Panc1 (cell line): ENCODE results near the gene KRTDAP. TPM values are rescaled to one million over a fixed set of nuclear protein-coding genes. Genes with fewer than 3 reads are reported as not detected.

Experiments used
- ATAC-seq: fragments of 200-7000 bp; cut with Tn5 transposase; 2 replicates; pipeline ENCODE4 v1.9.1; 2020; ENCODE audit warnings: mild to moderate bottlenecking, moderate library complexity
- BruUV-seq: library from RNA; stranded (reverse); fragments of 400-500 nt; replicated peaks from 2 replicates; lab custom pipeline; 2021; lab: Mats Ljungman, UMichigan
- CTCF ChIA-PET: fragments of 300-600 bp; sonication (Branson Sonifier 250); formaldehyde crosslinking; loops from one replicate; lab custom pipeline; 2022; ENCODE audit warnings: antibody characterized with exemption; lab: Charles Lee
- POLR2A ChIA-PET: fragments of 300-600 bp; sonication (Branson Sonifier 250); formaldehyde crosslinking; loops from one replicate; lab custom pipeline; 2022; ENCODE audit warnings: antibody characterized with exemption; lab: Charles Lee
- DNase-seq: peaks from one replicate; pipeline ENCODE4 v3.0.0-alpha.2; 2010; ENCODE audit warnings: low read depth, low spot score
- H3K27ac ChIP-seq: 2 replicates; pipeline ENCODE4 v1.5.1; 2011; ENCODE audit warnings: mild to moderate bottlenecking, low read length, inconsistent platforms
- H3K27me3 ChIP-seq: fragments of 200-500 bp; sonication (Bioruptor generic); 2 replicates; pipeline ENCODE4 v1.6.0; 2014; ENCODE audit warnings: low read length, inconsistent platforms; ENCODE audit not compliant: control insufficient read depth, insufficient read depth
- H3K36me3 ChIP-seq: fragments of 200-500 bp; sonication (Bioruptor generic); 2 replicates; pipeline ENCODE4 v1.5.1; 2014; ENCODE audit warnings: inconsistent platforms, mild to moderate bottlenecking, low read length, moderate library complexity; ENCODE audit not compliant: control insufficient read depth, insufficient read depth
- H3K4me1 ChIP-seq: 2 replicates; pipeline ENCODE4 v1.5.1; 2011; ENCODE audit warnings: inconsistent platforms, mild to moderate bottlenecking, low read length, moderate library complexity; ENCODE audit not compliant: control insufficient read depth, insufficient read depth
- H3K4me3 ChIP-seq, 2 experiments: 2 replicates each; pipeline ENCODE4 v1.5.1; 2011 to 2012; ENCODE audit warnings: low read depth in 2 of 2, low read length in 2 of 2, mild to moderate bottlenecking in 2 of 2, inconsistent platforms in 1 of 2, moderate library complexity in 1 of 2
- H3K9me3 ChIP-seq: fragments of 200-500 bp; sonication (Bioruptor generic); 2 replicates; pipeline ENCODE4 v1.5.1; 2014; ENCODE audit warnings: low read depth, mild to moderate bottlenecking, inconsistent platforms, low read length, moderate library complexity; ENCODE audit not compliant: control insufficient read depth, insufficient read depth
- POLR2AphosphoS5 ChIP-seq: IDR thresholded peaks from 2 replicates; pipeline ENCODE4 v1.6.1; 2012; ENCODE audit warnings: mild to moderate bottlenecking, low read depth, low read length, moderate library complexity
- SIN3A ChIP-seq: IDR thresholded peaks from 2 replicates; pipeline ENCODE4 v1.6.1; 2012; ENCODE audit warnings: low read depth, mild to moderate bottlenecking, low read length, moderate library complexity, borderline replicate concordance; ENCODE audit not compliant: insufficient read depth
- TCF7L2 ChIP-seq: IDR thresholded peaks from 2 replicates; pipeline ENCODE4 v1.6.1; 2011; ENCODE audit warnings: mild to moderate bottlenecking, low read depth, low read length, inconsistent platforms
- in situ Hi-C: cut with HindIII; loops from 2 replicates; pipeline ENCODE4 v1.10.0; 2016; ENCODE audit warnings: low sequenced_read_pairs, low pct_unique_long_range_greater_than_20kb
- intact Hi-C: fragments of 100-400 bp; cut with micrococcal nuclease; formaldehyde crosslinking; loops from one replicate; pipeline ENCODE4 v1.10.0; 2022; ENCODE audit not compliant: unreplicated experiment
- total RNA-seq: library from RNA; stranded (reverse); gene quantifications from one replicate; pipeline ENCODE4 v1.2.1, GENCODE V29; 2021; ENCODE audit not compliant: unreplicated experiment
- TF ChIP-seq, protein P1 (sequence below), 2 experiments: IDR thresholded peaks; 2 replicates each; pipeline ENCODE4 v1.6.1; 2011 to 2012; ENCODE audit warnings: low read depth in 2 of 2, control low read depth in 1 of 2, low read length in 1 of 2, mild to moderate bottlenecking in 1 of 2, moderate library complexity in 1 of 2; ENCODE audit not compliant: insufficient read depth in 1 of 2
- TF ChIP-seq, protein P2 (sequence below): fragments of 450-650 bp; IDR thresholded peaks from 2 replicates; pipeline ENCODE4 v1.5.1; 2017; ENCODE audit warnings: mild to moderate bottlenecking

KRTDAP gene
- total RNA-seq, 1 experiment from 2014 or later, result not detected

DNA sequence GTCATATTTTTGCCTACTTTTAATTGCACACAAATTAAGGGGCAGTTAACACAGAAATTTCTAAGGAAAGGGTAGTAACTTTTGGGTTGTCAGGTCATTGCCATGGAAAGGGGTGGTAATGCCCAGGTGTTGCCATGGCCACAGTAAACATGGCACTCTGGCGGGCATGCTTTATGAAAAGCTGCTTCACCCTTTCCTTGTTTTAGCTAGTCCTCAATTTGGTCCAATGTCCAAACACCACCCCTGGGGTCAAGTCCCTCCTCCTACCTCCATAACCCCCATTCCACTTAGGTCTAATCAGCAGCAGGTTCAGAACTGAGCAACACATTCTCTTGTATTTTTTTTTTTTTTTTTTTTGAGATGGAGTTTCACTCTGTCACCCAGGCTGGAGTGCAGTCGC, 35.6 kb downstream of the KRTDAP start:
- Histone ChIP-seq H3K36me3 (no peaks in the 10 kb centered on the region), H3K4me1 (no peaks in the 10 kb centered on the region), H3K27ac (no peak overlapping the region), H3K27me3 (peaks cover 12% of the 10 kb centered on the region), H3K4me3 (no peak overlapping the region), H3K9me3 (no peaks in the 10 kb centered on the region)
- intact Hi-C loops, result no loop called here
- in situ Hi-C loops, result no loop called here
- no TSS peak for BruUV-seq
- ChIA-PET POLR2A (no interaction called here), CTCF (interaction anchor here (0.6 kb wide), 1 partner anchor 22 kb away, joined by 5 read pairs; no protein-coding TSS in a partner anchor)
- ATAC-seq (no peak), DNase-seq (no peak)
- TF ChIP-seq POLR2AphosphoS5 (no peak), SIN3A (no peak), TCF7L2 (no peak)
- TF ChIP-seq, protein P1, sequence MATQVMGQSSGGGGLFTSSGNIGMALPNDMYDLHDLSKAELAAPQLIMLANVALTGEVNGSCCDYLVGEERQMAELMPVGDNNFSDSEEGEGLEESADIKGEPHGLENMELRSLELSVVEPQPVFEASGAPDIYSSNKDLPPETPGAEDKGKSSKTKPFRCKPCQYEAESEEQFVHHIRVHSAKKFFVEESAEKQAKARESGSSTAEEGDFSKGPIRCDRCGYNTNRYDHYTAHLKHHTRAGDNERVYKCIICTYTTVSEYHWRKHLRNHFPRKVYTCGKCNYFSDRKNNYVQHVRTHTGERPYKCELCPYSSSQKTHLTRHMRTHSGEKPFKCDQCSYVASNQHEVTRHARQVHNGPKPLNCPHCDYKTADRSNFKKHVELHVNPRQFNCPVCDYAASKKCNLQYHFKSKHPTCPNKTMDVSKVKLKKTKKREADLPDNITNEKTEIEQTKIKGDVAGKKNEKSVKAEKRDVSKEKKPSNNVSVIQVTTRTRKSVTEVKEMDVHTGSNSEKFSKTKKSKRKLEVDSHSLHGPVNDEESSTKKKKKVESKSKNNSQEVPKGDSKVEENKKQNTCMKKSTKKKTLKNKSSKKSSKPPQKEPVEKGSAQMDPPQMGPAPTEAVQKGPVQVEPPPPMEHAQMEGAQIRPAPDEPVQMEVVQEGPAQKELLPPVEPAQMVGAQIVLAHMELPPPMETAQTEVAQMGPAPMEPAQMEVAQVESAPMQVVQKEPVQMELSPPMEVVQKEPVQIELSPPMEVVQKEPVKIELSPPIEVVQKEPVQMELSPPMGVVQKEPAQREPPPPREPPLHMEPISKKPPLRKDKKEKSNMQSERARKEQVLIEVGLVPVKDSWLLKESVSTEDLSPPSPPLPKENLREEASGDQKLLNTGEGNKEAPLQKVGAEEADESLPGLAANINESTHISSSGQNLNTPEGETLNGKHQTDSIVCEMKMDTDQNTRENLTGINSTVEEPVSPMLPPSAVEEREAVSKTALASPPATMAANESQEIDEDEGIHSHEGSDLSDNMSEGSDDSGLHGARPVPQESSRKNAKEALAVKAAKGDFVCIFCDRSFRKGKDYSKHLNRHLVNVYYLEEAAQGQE (IDR thresholded peaks at IDR 0.05; ENCODE audit: insufficient read depth in 1 of 2, low read depth in 2 of 2, low read length in 1 of 2), result no peak
- TF ChIP-seq, protein P2, sequence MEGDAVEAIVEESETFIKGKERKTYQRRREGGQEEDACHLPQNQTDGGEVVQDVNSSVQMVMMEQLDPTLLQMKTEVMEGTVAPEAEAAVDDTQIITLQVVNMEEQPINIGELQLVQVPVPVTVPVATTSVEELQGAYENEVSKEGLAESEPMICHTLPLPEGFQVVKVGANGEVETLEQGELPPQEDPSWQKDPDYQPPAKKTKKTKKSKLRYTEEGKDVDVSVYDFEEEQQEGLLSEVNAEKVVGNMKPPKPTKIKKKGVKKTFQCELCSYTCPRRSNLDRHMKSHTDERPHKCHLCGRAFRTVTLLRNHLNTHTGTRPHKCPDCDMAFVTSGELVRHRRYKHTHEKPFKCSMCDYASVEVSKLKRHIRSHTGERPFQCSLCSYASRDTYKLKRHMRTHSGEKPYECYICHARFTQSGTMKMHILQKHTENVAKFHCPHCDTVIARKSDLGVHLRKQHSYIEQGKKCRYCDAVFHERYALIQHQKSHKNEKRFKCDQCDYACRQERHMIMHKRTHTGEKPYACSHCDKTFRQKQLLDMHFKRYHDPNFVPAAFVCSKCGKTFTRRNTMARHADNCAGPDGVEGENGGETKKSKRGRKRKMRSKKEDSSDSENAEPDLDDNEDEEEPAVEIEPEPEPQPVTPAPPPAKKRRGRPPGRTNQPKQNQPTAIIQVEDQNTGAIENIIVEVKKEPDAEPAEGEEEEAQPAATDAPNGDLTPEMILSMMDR, result no peak

DNA sequence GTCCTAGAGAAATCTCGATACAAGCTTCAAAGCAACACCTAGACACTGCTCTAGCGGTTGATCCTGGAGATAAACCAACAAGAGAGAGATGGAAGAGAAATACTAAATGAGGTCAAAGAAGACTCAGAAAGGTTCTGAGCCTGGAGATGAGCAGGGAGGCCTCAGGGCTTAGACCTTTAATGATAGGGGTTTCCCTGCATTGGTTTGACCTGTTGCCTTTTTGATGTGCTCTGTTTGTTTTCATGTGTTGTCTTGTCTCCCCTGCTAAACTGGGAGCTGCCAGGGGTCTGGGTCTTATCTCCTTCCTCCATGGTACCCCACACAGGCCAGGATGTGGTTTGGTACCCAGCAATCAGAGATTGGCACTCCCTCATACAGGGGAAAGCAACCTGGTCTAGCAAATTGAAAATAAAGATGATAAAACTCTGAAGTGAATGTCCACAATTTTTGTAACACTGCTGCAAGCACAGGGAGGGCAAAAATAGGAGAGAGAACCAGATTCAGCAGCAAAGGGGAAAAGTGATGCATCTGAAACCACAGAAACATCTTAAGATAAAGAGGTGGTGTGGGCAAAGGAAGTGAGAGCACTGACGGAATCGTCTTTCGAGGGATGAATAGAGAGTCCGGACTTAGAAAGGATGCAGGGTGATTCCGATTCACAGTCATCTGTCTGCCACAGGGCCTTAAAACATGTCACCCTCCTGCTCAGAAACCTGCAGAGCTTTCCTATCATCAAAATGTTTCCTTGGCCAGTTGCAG, 38.7 kb downstream of the KRTDAP start:
- ChIA-PET POLR2A (interaction anchor here (0.7 kb wide), 1 partner anchor 109 kb away, joined by 3 read pairs; no protein-coding TSS in a partner anchor), CTCF (interaction anchor here (0.7 kb wide), 1 partner anchor 31 kb away, joined by 6 read pairs; no protein-coding TSS in a partner anchor)
- Histone ChIP-seq H3K9me3 (no peaks in the 10 kb centered on the region), H3K27me3 (peaks cover 22% of the 10 kb centered on the region), H3K27ac (no peak overlapping the region), H3K4me1 (no peaks in the 10 kb centered on the region), H3K36me3 (no peaks in the 10 kb centered on the region), H3K4me3 (no peak overlapping the region)
- in situ Hi-C loops, result no loop called here
- DNase-seq, result no peak
- ATAC-seq, result no peak
- TF ChIP-seq, protein P1 (IDR thresholded peaks at IDR 0.05; ENCODE audit: insufficient read depth in 1 of 2, low read depth in 2 of 2, low read length in 1 of 2), result no peak
- TF ChIP-seq, protein P2, result no peak
- no peak for TF ChIP-seq TCF7L2
- intact Hi-C loops, result no loop called here
- no TSS peak for BruUV-seq
